HG03039 (cell line): Measurements from ENCODE around the gene TANC2.

Source experiments
- ATAC-seq: cut with Tn5 transposase; IDR thresholded peaks from one replicate; pipeline ENCODE4 v1.9.1; 2021; ENCODE audit warnings: mild to moderate bottlenecking, moderate library complexity; ENCODE audit not compliant: unreplicated experiment

Gene TANC2

DNA sequence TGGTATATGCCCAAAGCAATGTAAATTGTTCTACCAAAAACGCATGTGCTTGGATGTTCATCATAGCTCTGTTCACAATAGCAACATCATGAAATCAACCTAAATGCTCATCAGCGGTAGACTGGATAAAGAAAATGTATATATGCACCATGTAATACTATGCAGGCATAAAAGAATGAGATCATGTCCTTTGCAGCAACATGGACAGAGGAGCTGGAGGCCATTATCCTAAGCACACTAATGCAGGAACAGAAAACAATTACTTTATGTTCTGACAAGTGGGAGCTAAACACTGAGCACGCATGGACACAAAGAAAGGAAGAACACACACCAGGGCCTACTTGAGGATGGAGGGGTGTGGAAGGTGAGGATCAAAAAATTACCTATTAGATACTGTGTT lies 33.7 kb downstream of the TANC2 start:
- no peak for ATAC-seq

GRCh38 chr17:63001689-63002394 lies 35.8 kb downstream of the TANC2 start:
- no peak for ATAC-seq

DNA sequence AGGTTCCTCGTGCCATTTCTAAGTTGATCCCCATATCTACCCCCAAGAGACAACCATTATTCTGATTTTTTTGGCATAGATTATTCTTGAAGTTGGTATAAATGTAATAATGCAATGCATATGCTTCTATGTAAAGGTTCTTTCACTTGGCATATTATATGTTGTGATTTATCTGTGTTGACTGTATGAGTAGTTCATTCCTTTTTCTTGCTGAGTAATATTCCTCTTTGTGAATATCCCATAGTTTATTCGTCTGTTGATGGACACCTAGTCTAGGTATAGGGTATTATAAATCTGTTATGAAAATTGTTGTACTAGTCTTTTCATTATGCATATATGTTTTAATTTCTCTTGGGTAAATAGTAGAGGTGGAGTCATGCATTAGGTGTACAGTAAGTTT lies 36.6 kb downstream of the TANC2 start:
- ATAC-seq, result no peak

- ATAC-seq, result no peak
These were observed 49.8 kb downstream of the TANC2 start for GRCh38 chr17:63015824-63016223.
